GM18868 (cell line): ENCODE measurements around the gene PAX2.

ENCODE experiments used
- ATAC-seq: cut with Tn5 transposase; IDR thresholded peaks from one replicate; pipeline ENCODE4 v1.9.1; 2021; ENCODE audit warnings: mild to moderate bottlenecking, moderate library complexity; ENCODE audit not compliant: unreplicated experiment

PAX2 gene

GRCh38 chr10:100749309-100750217, 4.2 kb downstream of the PAX2 start:
- no peak for ATAC-seq

GRCh38 chr10:100750291-100751210, 5.2 kb downstream of the PAX2 start:
- ATAC-seq = no peak

GRCh38 chr10:100751211-100751933, 6.0 kb downstream of the PAX2 start:
- ATAC-seq = no peak

- no peak for ATAC-seq
Observed at GRCh38 chr10:100755821-100756220, 10.4 kb downstream of the PAX2 start.

GRCh38 chr10:100759331-100759730, 13.9 kb downstream of the PAX2 start:
- ATAC-seq = no peak

GRCh38 chr10:100760726-100761125, 15.3 kb downstream of the PAX2 start:
- ATAC-seq = no peak

- no peak for ATAC-seq
Observed at GRCh38 chr10:100761191-100761590, 15.8 kb downstream of the PAX2 start.

- no peak for ATAC-seq
Observed at GRCh38 chr10:100763043-100763747, 17.8 kb downstream of the PAX2 start.

- no peak for ATAC-seq
Observed at GRCh38 chr10:100766693-100767421, 21.5 kb downstream of the PAX2 start.

GRCh38 chr10:100767422-100767775, 22.0 kb downstream of the PAX2 start:
- no peak for ATAC-seq

GRCh38 chr10:100769481-100769880, 24.1 kb downstream of the PAX2 start:
- ATAC-seq = no peak

GRCh38 chr10:100773646-100774045, 28.3 kb downstream of the PAX2 start:
- ATAC-seq = no peak

GRCh38 chr10:100774223-100774622, 28.8 kb downstream of the PAX2 start:
- no peak for ATAC-seq

GRCh38 chr10:100774876-100775275, 29.5 kb downstream of the PAX2 start:
- no peak for ATAC-seq

GRCh38 chr10:100775386-100775785, 30.0 kb downstream of the PAX2 start:
- ATAC-seq = no peak

- no peak for ATAC-seq
Observed at GRCh38 chr10:100775871-100776270, 30.5 kb downstream of the PAX2 start.

- no peak for ATAC-seq
Observed at GRCh38 chr10:100776671-100777070, 31.3 kb downstream of the PAX2 start.

GRCh38 chr10:100779329-100779728, 33.9 kb downstream of the PAX2 start:
- ATAC-seq = no peak

- no peak for ATAC-seq
Observed at GRCh38 chr10:100780324-100780723, 34.9 kb downstream of the PAX2 start.

- ATAC-seq = no peak
Observed at GRCh38 chr10:100781145-100781665, 35.8 kb downstream of the PAX2 start.
